A549 treated with Hydrocortisone at 1 μM for 4 hours (cell line): Measurements from ENCODE around the gene ARMC2. TPM values are rescaled to one million over a fixed set of nuclear protein-coding genes. Genes with fewer than 3 reads are reported as not detected.

Experiments
- total RNA-seq: library from RNA; stranded (reverse); fragments of 200-300 nt; extraction: Qiagen RNA extraction; gene quantifications from 5 replicates; pipeline ENCODE4 v1.2.3, GENCODE V29; 2022

ARMC2 gene, protein sequence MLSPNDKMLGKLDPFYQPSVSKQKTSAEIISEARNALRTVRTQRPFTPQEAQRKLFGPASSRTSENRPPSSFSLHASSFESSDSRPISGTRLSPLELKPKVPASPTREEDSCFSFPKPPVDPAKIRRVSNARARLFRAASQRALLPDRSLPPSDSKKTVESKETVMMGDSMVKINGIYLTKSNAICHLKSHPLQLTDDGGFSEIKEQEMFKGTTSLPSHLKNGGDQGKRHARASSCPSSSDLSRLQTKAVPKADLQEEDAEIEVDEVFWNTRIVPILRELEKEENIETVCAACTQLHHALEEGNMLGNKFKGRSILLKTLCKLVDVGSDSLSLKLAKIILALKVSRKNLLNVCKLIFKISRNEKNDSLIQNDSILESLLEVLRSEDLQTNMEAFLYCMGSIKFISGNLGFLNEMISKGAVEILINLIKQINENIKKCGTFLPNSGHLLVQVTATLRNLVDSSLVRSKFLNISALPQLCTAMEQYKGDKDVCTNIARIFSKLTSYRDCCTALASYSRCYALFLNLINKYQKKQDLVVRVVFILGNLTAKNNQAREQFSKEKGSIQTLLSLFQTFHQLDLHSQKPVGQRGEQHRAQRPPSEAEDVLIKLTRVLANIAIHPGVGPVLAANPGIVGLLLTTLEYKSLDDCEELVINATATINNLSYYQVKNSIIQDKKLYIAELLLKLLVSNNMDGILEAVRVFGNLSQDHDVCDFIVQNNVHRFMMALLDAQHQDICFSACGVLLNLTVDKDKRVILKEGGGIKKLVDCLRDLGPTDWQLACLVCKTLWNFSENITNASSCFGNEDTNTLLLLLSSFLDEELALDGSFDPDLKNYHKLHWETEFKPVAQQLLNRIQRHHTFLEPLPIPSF
- 1.7 to 2.4 TPM (median 2.1 TPM) in 5 replicates for total RNA-seq

DNA sequence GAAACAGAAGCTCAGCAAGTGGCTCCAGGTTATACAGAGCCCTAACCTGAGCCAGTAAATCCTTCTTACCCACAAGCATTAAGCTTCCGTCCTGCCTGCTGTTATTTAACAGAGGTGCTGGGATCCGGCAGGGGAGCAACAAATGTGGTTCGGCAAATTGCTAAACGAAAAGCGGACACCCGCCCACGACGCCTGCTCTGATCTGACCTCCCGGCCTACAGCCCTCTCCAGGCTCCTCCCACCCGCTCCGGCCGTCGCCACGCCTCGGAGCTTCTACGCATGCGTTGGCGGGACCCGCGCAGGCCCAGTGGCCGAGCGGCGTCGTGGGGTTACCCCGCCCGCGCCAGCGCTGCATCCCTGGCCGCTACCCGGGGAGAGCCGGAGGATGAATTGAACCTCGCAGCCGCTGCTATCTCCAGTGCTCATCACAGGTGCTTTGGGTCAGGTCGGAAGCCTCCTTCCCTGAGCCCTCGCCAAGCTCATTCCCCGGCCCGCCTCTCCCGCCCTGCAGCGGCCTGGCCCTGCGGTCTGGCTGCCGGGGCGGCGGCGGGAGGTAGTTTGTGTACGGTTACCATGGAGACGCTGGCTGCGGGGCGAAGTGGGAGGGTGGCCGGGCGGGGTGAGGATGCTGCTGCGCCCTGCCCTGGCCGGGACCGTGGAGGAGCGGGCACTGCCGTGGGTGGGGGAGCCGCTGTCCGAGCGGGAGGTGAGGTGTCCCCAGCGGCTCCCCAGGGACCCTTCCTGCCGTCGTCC is at the start of gene ARMC2:
TSS of gene ARMC2 (plus strand) at position 307 of the 753 bp plus-strand sequence. CDS start 5,846 bp downstream, outside the sequence.

Other genes starting within 250 kb of the ARMC2 start
- gene SESN1, start 246.4 kb downstream of the ARMC2 start, total RNA-seq, result 9.9 to 11.1 TPM (median 10.5 TPM) in 5 replicates
- gene CEP57L1, start 247.1 kb downstream of the ARMC2 start, total RNA-seq, result 6.0 to 9.9 TPM (median 8.6 TPM) in 5 replicates